IPS DF 19.7 (cell line): ENCODE data around the gene MYH6.
"Not testable (repeated sequence)": the region's sequence is repeated elsewhere in the genome, so short reads cannot be mapped to it uniquely, and the experiment has no call there.

ENCODE experiments used
- DNase-seq: peaks from one replicate; pipeline ENCODE4 v3.0.0-alpha.2; 2013; ENCODE audit warnings: low read depth, low spot score

MYH6 gene

DNA sequence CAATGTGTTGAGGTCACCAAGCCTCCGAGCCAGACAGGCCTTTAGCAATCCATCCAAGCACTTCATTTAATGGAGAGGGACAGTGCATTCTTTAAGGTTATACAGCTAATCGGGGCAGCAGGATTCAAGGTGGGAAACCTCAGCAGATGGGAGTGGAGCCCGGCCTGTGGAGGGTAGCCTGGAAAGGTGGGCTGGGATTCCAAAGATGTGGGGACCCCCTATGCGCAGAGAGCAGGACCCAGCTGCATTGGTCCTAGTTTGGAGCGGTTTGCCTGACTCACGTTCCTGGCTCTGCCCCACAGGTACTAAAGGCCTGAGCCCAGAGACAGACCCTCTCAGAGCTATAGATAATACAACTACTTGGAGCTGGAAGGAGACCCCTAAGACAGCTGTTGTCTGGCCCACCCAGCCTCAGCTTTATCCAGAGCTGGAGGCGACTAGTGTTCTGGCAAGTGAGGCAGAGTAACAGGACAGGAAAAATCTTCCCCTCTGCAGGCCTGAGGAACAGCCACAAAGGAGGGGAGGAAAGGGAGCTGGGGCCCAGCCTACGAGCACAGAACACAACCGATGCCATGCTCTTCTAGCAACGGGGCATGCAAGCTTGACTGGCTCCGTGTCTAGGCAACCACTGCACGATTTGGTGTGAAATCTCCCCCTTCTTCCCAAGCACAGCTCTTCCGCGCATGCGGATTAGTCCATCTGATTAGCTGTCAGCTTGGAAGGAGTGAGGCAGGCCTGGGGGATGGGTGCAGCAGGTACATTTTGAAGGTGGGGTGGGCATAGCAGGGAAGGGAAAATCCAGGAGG, 28.5 kb upstream of the MYH6 start:
- DNase-seq: no peak

DNA sequence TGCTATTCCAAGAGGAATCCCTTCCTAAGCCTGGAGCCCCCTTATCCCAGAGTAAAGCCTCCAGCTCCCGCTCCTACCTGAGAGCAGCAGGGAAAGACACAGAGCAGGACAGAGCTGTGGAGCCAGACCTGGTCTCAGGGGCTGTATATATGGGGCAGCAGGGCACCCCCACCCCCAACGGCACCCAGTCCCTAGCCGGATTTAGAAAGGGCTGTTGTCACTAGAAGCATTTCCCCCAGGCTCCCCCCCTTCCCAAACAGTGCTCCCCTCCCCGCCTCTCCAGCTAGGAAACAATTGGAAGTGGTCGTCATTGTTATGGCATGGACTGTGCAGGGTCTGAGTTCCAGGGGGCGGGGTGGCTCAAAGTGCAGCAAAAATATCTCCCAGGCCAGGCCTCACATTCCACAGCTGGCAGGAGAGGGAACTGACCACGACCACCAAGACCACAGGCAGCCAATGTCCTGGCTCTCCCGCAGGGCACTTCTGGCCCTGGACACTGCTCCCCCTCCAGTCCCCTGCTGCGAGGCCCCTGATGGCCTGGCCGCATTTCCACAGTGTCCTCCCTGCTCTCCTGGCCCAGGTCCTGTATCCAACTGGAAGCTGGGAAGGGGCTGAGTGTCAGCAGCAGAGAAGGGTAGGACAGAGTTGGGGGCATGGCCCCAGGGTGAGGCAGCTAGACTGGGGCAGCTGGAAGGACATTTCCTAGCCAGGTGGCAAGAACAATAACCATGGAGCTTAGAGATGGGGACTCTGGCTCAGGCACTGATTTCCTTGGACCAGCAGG, 27.7 kb upstream of the MYH6 start, which contains the start of gene MYH7:
Gene MYH7 (minus strand): TSS at position 118 of the 784 bp plus-strand sequence. CDS start 1,928 bp downstream, outside the sequence.
- DNase-seq: no peak

DNA sequence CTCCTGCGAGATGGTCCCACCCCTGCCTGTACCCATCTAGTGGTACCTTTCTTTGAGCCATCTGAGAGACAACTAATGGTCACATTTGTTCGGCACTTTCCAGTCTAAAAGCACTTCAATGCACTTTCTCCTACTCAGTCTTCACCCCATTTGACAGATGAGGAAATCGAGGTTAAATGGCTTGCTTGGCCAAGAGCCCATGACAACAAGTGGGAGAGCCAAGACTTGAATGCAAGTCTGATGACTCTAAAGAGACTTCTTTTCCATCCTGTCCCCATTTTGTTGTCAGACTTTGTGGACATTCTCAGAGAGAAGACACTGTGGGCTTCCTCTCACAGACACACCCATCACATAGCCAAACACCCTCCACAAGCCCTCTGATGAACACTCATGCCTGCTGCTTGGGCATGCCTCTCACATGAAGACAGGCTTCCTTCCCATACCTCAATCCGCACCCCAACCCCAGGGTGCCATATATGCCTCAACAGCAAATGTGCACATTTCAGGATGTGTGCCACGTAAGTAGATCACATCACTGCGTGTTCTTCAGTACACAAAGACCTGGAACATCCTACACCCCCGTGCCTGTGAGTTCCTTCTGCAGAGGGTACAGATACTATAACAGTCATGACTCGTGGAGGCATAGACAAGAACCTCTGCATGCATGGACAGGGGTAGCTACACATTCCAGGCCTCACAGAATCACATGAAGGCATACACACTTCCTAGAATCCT, 26.6 kb upstream of the MYH6 start:
- no peak for DNase-seq

DNA sequence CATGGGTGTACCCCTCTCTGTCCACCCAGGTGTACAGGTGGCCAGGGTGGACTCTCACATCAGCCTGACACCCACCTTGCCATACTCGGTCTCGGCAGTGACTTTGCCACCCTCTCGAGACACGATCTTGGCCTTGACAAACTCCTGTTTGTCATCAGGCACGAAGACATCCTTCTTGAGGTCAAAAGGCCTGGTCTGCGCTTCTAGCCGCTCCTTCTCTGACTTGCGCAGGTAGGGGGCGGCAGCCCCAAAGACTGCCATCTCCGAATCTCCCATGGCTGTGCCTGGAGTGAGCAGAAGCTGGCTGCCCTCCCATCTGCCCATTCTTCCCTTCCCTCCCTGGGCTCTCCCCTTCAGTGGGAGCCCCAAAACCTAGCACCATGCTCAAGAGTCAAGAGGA, 25.4 kb upstream of the MYH6 start:
- no peak for DNase-seq

DNA sequence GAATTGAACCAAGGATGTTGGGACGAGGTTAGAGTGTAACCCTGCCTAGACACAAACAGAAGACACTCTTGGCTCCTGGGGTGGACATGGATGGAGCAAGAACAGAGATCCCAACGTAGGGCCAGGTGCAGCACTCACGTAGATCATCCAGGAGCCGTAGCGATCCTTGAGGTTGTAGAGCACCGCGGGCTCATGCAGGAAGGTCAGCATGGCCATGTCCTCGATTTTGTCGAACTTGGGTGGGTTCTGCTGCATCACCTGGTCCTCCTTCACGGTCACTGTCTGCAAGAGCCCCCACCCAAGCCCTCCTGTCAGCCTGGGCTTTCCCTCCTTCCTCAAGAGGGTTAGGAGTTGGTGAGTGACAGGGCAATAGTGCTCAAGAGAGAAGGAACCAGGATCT, 24.9 kb upstream of the MYH6 start:
- DNase-seq: no peak

DNA sequence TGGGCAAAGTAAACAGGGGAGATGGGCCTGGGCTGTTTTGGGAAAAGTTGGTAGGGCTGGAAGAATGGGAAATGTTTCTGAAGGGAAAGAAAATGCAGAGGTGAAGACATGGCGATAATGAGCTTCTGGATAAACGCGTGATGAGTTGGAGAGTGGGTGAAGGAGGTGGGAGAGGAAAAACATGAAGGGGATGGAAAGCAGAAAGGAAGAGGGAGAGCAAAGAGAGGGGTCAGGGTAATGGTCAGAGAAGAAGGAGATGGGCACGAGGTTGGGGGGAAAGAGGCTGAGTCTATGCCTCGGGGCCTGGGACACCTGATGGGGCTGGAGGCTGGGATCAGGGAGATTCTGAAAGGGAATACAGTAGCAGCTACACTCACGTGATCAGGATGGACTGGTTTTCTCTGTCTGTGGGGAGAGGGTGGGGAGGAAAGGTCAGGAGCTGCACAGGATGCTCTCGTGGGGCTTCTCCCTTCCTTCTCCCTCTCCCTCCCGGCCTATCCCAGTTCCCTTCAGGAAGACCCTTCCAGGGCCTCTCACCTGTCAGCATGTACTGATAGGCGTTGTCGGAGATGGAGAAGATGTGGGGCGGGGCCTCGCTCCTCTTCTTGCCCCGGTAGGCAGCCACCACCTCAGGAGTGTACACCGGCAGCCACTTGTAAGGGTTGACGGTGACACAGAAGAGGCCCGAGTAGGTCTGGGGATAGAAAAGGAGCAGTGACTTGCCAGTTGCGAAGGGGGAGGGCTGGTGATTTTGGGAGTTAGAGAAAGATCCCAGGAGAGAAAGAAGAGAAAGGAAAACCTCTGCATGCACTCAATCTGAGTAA, 24.2 kb upstream of the MYH6 start:
- no peak for DNase-seq

DNA sequence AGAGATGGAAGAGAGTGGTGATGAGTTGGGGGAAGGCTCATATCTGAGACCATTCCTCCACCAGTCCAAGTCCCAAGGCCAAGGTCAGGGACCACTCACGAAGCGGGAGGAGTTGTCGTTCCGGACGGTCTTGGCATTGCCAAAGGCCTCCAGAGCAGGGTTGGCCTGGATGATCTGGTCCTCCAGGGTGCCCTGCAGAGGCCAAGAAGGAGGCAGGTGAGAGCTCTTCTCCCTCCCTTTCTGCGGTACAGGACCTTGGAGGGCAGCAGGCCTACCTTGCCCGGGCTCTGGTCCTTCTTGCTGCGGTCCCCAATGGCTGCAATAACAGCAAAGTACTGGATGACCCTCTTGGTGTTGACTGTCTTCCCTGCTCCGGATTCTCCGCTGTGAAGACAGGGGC, 23.4 kb upstream of the MYH6 start:
- no peak for DNase-seq

DNA sequence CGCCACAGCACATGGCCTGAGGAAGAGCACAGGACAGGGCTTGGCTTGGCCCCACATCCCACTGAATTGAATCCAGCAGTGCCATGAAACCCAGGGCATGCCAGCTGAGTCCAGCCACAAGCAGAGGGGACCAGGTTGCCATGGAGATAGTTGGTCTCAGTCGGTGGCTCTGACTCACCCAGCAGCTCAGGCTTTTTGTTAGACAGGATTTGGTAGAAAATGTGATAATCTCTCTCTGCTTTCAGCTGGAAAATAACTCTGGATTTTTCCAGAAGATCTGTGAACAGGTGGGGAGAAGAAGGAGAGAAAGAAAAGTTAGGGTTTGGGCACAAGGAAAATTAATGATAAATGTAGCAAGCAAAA, 22.6 kb upstream of the MYH6 start:
- no peak for DNase-seq

DNA sequence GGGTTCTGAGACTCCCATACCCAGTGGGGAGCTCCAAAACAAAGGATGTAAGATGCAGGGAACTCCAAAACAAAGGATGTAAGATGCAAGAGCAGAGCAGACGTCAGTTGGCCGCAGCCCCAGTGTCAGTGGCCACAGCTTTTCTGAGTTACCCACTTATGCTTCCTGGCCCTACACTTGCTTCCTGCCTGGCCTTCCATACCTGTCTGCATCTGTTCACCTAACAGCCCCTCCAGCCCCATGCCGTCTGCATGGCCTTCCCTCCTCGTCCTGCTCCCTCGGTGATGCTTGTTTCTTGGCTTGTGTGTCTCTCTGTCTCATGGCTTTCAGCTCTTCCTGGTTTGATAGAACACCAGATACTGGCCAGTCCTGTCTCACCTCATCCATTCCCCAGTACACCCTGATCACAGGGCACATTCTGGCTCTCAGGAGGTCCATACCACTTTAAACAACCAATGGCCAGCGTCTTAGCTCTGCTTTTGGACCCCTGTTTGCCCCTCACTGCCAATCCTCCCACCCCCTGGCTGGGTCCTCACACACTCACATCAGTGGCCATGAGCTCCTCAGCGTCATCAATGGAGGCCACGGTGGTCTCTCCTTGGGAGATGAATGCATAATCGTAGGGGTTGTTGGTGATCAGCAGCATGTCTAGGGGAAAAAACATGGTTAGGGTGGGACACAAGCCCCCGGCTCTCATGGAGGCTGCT, 22.1 kb upstream of the MYH6 start:
- DNase-seq: no peak

DNA sequence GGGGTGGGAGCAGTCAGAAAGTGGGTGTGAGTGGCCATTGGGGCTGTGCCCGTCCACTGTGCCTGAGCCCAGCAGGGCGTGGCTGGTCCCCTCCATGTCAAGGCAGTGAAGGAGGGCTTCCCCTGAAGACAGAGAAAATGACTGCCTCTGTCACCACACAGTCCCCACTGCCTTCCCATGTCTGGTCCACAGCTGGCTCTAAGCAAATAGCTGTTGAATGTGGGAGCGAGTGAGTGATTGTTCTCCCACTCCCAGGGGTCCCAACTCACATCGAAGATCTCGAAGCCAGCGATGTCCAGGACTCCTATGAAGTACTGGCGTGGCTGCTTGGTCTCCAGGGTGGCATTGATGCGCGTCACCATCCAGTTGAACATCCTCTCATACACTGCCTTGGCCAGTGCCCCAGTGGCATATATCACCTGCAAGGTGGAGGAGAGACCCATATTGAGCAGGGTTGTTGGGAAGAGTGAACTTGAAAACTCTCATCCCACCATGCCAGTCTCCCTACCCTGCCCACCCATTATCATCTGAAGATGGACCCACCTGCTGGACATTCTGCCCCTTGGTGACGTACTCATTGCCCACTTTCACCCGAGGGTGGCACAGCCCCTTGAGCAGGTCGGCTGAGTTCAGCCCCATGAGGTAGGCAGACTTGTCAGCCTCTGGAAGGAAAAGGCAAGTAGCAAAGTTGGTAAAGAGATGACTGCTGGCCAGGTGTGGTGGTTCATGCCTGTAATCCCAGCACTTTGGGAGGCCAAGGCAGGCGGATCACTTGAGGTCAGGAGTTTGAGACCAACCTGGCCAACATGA, 20.8 kb upstream of the MYH6 start:
- DNase-seq: no peak

DNA sequence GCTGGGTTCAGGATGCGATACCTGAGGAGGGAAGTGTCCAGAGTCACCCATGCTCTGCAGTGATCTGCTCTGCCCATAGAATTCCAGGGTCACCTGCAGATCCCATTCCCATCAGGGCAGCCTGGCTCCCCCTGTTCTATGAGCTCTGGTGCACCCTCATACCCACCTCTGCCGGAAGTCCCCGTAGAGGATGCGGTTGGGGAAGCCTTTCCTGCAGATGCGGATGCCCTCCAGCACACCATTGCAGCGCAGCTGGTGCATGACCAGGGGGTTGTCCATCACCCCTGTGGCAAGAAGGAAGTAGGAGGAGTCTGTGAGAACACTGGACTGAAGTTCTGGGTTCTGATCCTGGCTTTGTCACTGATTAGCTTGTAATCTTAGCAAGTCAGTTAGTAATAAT, 17.7 kb upstream of the MYH6 start:
- DNase-seq: not testable (repeated sequence)

DNA sequence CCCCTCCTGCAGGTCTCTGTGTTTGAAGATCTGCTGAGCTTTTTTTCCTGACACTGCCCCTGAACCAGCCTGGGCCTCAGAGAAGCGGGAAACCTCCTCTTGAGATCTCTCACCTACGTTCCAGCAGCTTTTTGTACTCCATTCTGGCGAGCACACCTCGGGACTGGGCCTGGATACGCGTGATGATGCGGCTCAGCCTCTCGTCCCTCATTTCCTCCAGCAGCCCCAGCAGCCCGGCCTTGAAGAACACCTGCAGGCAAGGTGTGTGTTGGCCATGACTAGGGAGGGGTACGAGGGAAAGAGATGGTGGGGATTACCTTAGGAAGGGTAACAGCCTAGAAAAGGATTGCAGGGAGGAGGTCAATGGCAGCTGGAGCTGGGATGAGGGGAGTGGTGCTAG, 17.1 kb upstream of the MYH6 start:
- DNase-seq: no peak

DNA sequence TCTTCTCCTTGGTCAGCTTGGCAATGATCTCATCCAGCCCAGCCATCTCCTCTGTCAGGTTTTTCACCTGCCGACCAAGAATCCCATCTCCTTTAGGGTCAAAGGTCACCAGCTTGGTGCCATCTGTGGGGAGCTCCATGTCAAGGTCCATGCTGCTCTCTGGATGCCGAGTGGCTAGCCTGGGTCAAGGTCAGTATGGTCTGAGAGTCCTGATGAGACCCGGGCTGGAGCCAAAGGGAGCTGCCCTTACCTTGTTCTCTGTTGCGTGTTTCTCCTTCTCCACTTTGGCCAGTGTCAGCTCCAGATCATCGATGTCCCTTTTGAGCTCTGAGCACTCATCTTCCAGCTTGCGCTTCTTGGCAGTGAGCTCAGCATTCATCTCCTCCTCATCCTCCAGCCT, 15.6 kb upstream of the MYH6 start:
- DNase-seq: no peak

DNA sequence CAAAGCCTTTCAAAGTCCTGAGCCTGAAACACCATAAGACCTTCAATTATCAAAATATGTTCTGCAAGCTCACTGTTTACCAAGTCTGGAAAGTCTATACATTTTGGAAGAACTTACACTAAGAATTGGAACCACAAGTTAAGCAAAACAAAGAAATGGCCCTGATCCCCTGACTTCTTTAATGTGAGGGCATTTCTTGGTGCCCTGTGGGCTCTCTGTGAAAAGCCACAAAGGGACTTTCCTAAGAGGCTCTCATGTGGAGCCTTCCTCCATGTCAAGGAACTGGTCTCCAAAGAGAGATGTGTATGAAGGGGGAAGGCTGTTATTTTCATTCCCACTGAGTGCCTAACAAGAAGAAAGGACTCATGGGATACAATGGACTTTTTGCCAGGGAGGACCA, 13.5 kb upstream of the MYH6 start:
- no peak for DNase-seq

DNA sequence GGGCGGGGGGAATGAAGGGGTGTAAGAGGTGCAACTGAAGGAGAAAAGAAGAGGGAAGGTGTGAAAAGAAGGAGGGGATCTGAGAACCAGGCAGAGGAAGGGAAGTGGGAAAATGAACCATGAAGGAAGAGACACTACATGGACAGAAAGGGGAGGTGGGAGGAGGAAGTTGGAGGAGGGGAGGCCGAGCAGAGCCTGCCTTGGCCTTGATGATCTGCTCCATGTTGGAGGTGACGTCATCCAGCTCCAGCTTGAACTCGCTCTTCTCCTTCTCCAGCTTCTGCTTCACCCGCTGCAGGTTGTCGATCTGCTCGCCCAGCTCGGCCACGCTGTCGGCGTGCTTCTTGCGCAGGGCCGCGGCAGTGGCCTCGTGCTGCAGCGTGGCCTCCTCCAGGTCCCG, 11.6 kb upstream of the MYH6 start:
- not testable (repeated sequence) for DNase-seq

DNA sequence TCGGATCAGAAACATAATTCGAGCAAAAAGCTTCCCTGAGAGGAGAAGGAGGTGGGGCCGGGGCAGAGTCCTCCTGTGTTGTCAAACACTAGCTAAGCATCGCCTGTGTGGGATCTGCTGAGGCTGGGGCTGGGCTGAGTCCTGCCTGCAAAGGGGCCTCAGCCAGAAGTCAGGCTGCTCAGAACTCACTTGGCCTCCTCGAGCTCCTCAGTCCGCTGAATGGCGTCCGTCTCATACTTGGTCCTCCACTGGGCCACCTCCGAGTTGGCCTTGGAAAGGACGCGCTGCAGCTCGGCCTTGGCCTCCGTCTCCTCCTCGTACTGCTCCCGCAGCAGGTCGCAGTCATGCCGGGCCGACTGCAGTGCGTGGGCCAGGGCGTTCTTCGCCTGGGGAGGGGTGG, 9.9 kb upstream of the MYH6 start:
- no peak for DNase-seq

DNA sequence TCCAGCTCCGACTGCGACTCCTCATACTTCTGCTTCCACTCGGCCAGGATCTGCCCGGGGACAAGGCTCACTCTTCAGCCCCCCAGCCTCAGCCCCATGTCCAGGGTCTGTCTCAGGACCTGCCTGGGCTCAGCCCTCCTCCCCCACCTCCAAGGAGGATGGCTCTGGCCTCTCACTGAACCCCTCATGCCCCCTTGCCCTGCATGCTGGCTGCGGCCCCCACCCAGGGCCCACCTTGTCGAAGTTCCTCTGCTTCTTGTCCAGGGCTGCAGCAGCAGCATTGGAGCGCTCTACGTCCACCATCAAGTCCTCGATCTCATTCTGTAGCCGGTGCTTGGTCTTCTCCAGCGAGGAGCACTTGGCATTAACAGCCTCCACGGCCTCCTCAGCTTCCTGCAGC, 9.2 kb upstream of the MYH6 start:
- not testable (repeated sequence) for DNase-seq

DNA sequence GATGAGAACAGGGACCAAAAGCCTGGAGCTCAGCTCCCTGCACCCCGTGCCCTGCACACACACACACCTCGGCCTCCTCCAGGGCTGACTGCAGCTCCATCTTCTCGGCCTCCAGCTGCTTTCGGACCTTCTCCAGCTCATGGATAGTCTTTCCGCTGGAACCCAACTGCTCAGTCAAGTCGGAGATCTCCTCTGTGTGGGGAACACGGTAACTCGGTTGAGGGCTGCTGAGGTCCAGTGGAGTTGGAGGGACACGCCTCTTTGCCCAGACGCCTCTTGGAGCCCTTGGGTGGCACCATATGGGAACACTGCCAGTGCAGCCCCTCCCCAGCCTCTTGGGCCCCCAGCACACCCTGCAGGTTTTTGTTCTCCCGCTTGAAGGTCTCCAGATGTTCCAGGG, 8.7 kb upstream of the MYH6 start:
- DNase-seq: no peak

DNA sequence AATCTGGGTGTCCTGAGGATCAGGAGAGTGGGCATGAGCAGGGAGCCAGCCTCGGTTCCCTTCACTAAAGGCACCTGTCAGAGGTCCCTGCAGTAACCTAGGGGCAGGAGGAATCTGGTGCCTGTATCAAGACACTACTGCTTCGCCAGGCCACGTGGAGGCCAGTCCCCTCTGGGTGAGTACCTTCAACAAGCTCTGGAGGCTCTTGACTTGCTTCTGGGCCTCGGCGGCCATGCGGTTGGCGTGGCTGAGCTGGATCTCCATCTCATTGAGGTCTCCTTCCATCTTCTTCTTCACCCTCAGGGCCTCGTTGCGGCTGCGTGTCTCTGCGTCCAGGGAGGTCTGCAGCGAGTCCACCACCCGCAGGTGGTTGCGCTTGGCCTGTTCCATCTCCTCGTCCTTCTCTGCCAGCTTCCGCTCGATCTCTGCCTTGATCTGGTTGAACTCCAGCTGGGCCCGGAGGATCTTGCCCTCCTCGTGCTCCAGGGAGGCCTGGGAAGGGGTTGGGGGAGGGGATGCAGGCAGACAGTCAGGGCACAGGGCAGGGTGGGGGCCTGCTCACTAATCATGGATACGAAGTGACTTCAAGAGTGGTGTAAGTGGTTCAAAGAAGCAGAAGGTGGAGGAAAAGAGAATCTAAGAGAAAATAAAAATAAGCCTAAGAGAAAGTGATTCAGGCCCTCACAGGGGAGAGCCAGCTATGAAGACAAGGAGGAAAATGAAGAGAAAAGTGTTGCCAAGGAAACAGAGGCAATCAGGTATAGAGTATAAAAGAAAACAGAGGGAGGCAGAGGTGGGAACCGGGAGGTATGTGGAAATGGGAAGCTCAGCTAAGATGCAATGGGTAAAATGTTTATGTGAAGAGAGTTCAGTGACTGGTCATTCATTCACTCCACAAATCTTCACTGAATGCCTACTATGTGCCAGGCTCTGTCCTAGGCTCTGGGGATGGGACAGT, 8.0 kb upstream of the MYH6 start:
- no peak for DNase-seq
